ENCODE results near the gene BRCA1.

- TF ChIP-seq TAF1 (IDR thresholded peaks at IDR 0.05; ENCODE audit: borderline replicate concordance, insufficient read depth, low read length) (no peak), REST (IDR thresholded peaks at IDR 0.05; ENCODE audit: insufficient read depth in 1 of 2, low read depth in 2 of 2, low read length in 2 of 2) (no peak), POLR2AphosphoS5 (IDR thresholded peaks at IDR 0.05; ENCODE audit: low read depth, low read length) (peak; percentile 65), FOXP2 (optimal IDR thresholded peaks at IDR 0.05; ENCODE audit: borderline replicate concordance, extremely low read depth, extremely low read length, insufficient read depth) (no peak), SIN3A (IDR thresholded peaks at IDR 0.05; ENCODE audit: borderline replicate concordance, insufficient read depth, low read length) (no peak)
Measured at GRCh38 chr17:43006639-43007551, 118.3 kb downstream of the BRCA1 start, which contains the start of gene IFI35.
